Common myeloid progenitor, CD34-positive (primary cell): ENCODE measurements around the gene CTNNA2.

ENCODE experiments used
- CTCF ChIA-PET: fragments of 350-600 bp; sonication (Branson Sonifier 250); formaldehyde crosslinking; loops from one replicate; lab custom pipeline; 2021; ENCODE audit warnings: antibody characterized with exemption; lab: Charles Lee
- POLR2A ChIA-PET: fragments of 350-600 bp; sonication (Branson Sonifier 250); formaldehyde crosslinking; loops from one replicate; lab custom pipeline; 2021; ENCODE audit warnings: antibody characterized with exemption; lab: Charles Lee
- DNase-seq, 3 donors: peaks; one replicate each; pipeline versions ENCODE4 v3.0.0 to v3.0.0-alpha.2; 2013
- H3K27ac ChIP-seq, 2 experiments: 1 replicate in 1 of 2; 2 replicates in 1 of 2; pipeline ENCODE4 v1.7.0; 2013; ENCODE audit warnings: inconsistent platforms in 2 of 2, low read length in 2 of 2, mild to moderate bottlenecking in 2 of 2, low read depth in 1 of 2, moderate library complexity in 1 of 2; ENCODE audit not compliant: severe bottlenecking in 2 of 2, insufficient read depth in 1 of 2, poor library complexity in 1 of 2
- H3K27me3 ChIP-seq, 5 experiments: replicated peaks in 2 of 5; 1 replicate in 3 of 5; 2 replicates in 2 of 5; pipeline versions ENCODE4 v1.6.1 to v1.7.0; 2013; ENCODE audit warnings: low read length in 4 of 5, mild to moderate bottlenecking in 2 of 5, moderate library complexity in 2 of 5, inconsistent platforms in 1 of 5; ENCODE audit not compliant: insufficient read depth in 5 of 5, control insufficient read depth in 4 of 5
- H3K36me3 ChIP-seq, 4 experiments: 1 replicate in 2 of 4; 2 replicates in 2 of 4; pipeline versions ENCODE4 v1.6.1 to v1.7.0; 2013; ENCODE audit warnings: low read length in 3 of 4, control low read depth in 1 of 4, mild to moderate bottlenecking in 1 of 4; ENCODE audit not compliant: control insufficient read depth in 4 of 4, insufficient read depth in 4 of 4
- H3K4me1 ChIP-seq, 4 experiments: 1 replicate in 3 of 4; 2 replicates in 1 of 4; pipeline versions ENCODE4 v1.6.1 to v1.7.1; 2013; ENCODE audit warnings: low read length in 3 of 4, mild to moderate bottlenecking in 3 of 4, control low read depth in 1 of 4, inconsistent platforms in 1 of 4, moderate library complexity in 1 of 4; ENCODE audit not compliant: control insufficient read depth in 4 of 4, insufficient read depth in 4 of 4; ENCODE audit errors: control extremely low read depth in 1 of 4
- H3K4me3 ChIP-seq, 7 experiments: 1 replicate in 4 of 7; 2 replicates in 3 of 7; pipeline versions ENCODE4 v1.5.1 to v1.7.0; 2013; ENCODE audit warnings: mild to moderate bottlenecking in 7 of 7, low read length in 6 of 7, moderate library complexity in 6 of 7, inconsistent platforms in 2 of 7, low read depth in 2 of 7, control low read depth in 1 of 7; ENCODE audit not compliant: insufficient read depth in 4 of 7, control insufficient read depth in 1 of 7; ENCODE audit errors: extremely low read depth in 1 of 7
- H3K9me3 ChIP-seq, 5 experiments: 1 replicate in 4 of 5; 2 replicates in 1 of 5; pipeline versions ENCODE4 v1.6.1 to v1.7.1; 2013; ENCODE audit warnings: low read length in 4 of 5, mild to moderate bottlenecking in 2 of 5, inconsistent platforms in 1 of 5, low read depth in 1 of 5, moderate library complexity in 1 of 5; ENCODE audit not compliant: control insufficient read depth in 4 of 5, insufficient read depth in 2 of 5; ENCODE audit errors: control extremely low read depth in 1 of 5
- WGBS: methylation state at CpG from one replicate; pipeline ENCODE4 v1.1.5; 2013; ENCODE audit not compliant: insufficient coverage; 5-methylcytosine and 5-hydroxymethylcytosine counted together

CTNNA2 gene

GRCh38 chr2:80354858-80355257, 842.0 kb downstream of the CTNNA2 start:
- Histone ChIP-seq H3K4me1 (no peaks in the 10 kb centered on the region), H3K27me3 (no peaks in the 10 kb centered on the region), H3K36me3 (no peaks in the 10 kb centered on the region), H3K9me3 (no peaks in the 10 kb centered on the region), H3K4me3 (no peak overlapping the region), H3K27ac (no peak overlapping the region)
- ChIA-PET POLR2A (no interaction called here), CTCF (no interaction called here)
- no peak for DNase-seq
- WGBS: 100% methylated on average over 1 of the region's 1 CpG

- no peak overlapping the region for H3K4me3 ChIP-seq
- no peaks in the 10 kb centered on the region for H3K36me3 ChIP-seq
- CTCF ChIA-PET: no interaction called here
Measured at GRCh38 chr2:80361904-80362303, 849.1 kb downstream of the CTNNA2 start.

GRCh38 chr2:80363330-80363729, 850.5 kb downstream of the CTNNA2 start:
- peaks cover 0 to 25% (median 14%) of the 10 kb centered on the region in 4 experiments for H3K4me1 ChIP-seq
- WGBS: 93% methylated on average over 2 of the region's 5 CpGs
- CTCF ChIA-PET: interaction anchor here (1.5 kb wide), 1 partner anchor 16 kb away, joined by 3 read pairs; no protein-coding TSS in a partner anchor
- DNase-seq: peak in 1 of 3 donors; percentile 16
- no peaks in the 10 kb centered on the region for H3K27me3 ChIP-seq
- H3K27ac ChIP-seq: no peak overlapping the region
- H3K4me3 ChIP-seq: no peak overlapping the region
- POLR2A ChIA-PET: no interaction called here
- no peaks in the 10 kb centered on the region for H3K36me3 ChIP-seq
- no peaks in the 10 kb centered on the region for H3K9me3 ChIP-seq

More at GRCh38 chr2:80361904-80362303, 849.1 kb downstream of the CTNNA2 start:
- H3K27ac ChIP-seq: no peak overlapping the region
- POLR2A ChIA-PET: no interaction called here
- H3K27me3 ChIP-seq: no peaks in the 10 kb centered on the region
- H3K4me1 ChIP-seq: peaks cover 0 to 25% (median 14%) of the 10 kb centered on the region in 4 experiments
- H3K9me3 ChIP-seq: no peaks in the 10 kb centered on the region
- no peak for DNase-seq

DNA sequence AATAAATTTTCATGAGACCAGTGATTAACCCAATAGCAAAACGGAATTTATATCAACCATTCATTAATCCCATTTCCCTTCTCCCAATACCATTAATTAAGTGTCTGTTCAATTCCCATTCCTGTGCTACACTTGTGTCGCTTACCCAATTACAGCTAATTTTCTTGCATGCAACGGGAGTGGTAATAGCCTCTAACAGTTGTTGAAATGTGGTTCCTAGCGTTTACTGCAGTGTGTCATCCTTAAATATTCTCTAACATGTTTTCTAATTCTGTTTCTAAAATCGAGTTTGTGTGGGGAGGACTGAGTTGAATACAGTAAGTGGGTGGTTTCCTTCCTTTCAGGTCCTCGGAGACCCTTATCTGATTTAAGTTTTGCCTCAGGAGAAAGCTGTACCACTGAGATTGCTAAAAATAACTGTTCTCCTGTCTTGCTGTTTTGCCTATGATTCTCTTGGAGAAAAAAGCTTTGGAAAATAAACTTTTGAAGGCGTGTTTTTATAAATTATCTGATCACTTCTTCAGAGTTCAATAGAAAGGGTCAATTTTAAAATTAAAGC, 851.0 kb downstream of the CTNNA2 start:
- POLR2A ChIA-PET: no interaction called here
- no peaks in the 10 kb centered on the region for H3K9me3 ChIP-seq
- peak overlapping the region in 1 of 7 experiments; percentile 29 for H3K4me3 ChIP-seq
- CTCF ChIA-PET: interaction anchor here (1.5 kb wide), 1 partner anchor 16 kb away, joined by 3 read pairs; no protein-coding TSS in a partner anchor
- WGBS: 0% methylated on average over 3 of the region's 7 CpGs
- peaks cover 0 to 25% (median 14%) of the 10 kb centered on the region in 4 experiments for H3K4me1 ChIP-seq
- H3K36me3 ChIP-seq: no peaks in the 10 kb centered on the region
- no peak overlapping the region for H3K27ac ChIP-seq
- no peaks in the 10 kb centered on the region for H3K27me3 ChIP-seq
- peak in 2 of 3 donors; percentile 40 to 62 for DNase-seq

DNA sequence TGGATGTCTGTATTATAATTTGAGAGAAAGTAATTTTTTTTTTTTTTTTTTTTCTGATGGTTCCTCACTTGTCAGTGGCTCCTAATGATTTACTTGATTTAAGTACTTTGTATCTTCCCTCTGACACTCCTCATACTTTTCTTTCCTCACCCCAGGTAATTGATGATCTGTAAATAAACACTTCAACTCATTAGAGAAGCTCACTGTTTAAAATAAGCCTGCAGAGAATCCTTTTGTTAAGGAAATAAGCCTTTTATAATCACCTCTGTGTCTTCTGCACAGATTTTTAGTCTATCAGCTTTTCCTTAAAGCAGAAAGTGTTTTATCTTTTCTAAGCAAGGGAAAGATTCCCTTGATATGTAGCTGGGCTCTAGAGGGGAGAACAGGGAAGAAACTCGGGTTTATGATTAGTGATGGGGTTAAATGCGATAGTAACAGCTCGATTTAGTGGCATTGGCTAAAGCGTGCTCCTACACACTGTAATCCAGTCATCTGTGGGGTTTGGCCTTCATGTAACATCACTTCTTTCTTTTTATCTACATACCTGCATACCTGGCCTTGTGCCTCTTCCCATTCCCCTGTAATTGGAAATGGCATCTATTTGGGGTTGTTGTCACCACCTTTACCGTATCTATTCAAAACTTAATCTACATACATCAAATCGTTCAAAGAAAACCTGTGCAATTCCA, 851.8 kb downstream of the CTNNA2 start:
- ChIA-PET POLR2A (no interaction called here), CTCF (interaction anchor here (1.5 to 1.9 kb wide), 2 partner anchors 11 to 17 kb away, joined by 3 to 5 read pairs; no protein-coding TSS in a partner anchor)
- Histone ChIP-seq H3K36me3 (no peaks in the 10 kb centered on the region), H3K27me3 (no peaks in the 10 kb centered on the region), H3K9me3 (no peaks in the 10 kb centered on the region), H3K4me1 (peaks cover 0 to 25% (median 14%) of the 10 kb centered on the region in 4 experiments), H3K4me3 (no peak overlapping the region), H3K27ac (no peak overlapping the region)
- no peak for DNase-seq
- WGBS: 82% methylated on average over 4 of the region's 6 CpGs

DNA sequence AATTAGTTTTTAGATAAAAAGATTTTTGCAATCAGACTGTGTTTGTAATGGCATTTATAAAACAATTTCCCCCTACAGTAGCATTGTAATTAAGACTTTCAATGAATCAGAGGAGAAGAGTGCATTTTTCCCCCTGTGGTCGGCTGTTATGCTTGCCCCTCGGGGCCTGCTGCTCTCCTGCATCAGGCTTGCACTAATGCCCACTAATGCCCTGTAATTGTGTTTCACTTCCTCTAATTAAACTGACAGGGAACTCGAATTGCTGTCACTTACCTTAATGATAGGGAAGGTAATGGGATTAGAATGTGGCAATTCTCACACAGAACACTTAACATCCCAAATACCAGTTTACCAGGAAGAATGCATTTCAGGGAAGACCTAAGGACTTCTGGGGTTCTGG, 852.9 kb downstream of the CTNNA2 start:
- no peak overlapping the region for H3K27ac ChIP-seq
- no peak overlapping the region for H3K4me3 ChIP-seq
- POLR2A ChIA-PET: no interaction called here
- no peaks in the 10 kb centered on the region for H3K27me3 ChIP-seq
- DNase-seq: peak in 1 of 3 donors; percentile 39
- 43% methylated on average over 1 of the region's 3 CpGs for WGBS
- peaks cover 0 to 25% (median 14%) of the 10 kb centered on the region in 4 experiments for H3K4me1 ChIP-seq
- H3K9me3 ChIP-seq: no peaks in the 10 kb centered on the region
- no peaks in the 10 kb centered on the region for H3K36me3 ChIP-seq
- CTCF ChIA-PET: interaction anchor here (1.9 kb wide), 1 partner anchor 12 kb away, joined by 5 read pairs; no protein-coding TSS in a partner anchor

GRCh38 chr2:80370375-80371009, 857.6 kb downstream of the CTNNA2 start:
- H3K27me3 ChIP-seq: no peaks in the 10 kb centered on the region
- H3K9me3 ChIP-seq: no peaks in the 10 kb centered on the region
- H3K27ac ChIP-seq: no peak overlapping the region
- WGBS: 100% methylated on average over 1 of the region's 3 CpGs
- peaks cover 0 to 5% (median 0%) of the 10 kb centered on the region in 4 experiments for H3K4me1 ChIP-seq
- no peak overlapping the region for H3K4me3 ChIP-seq
- ChIA-PET POLR2A (no interaction called here), CTCF (no interaction called here)
- H3K36me3 ChIP-seq: no peaks in the 10 kb centered on the region
- peak in 1 of 3 donors; percentile 24 for DNase-seq
